ENCODE data around the gene KCNG4.

KCNG4 gene

GRCh38 chr16:84209989-84210388 is 29.8 kb downstream of the KCNG4 start:
- Histone ChIP-seq H4K20me1 (ENCODE audit: insufficient read depth, low read length, poor library complexity, severe bottlenecking) (no peaks in the 10 kb centered on the region), H3K27me3 (ENCODE audit: insufficient read depth, low read length, poor library complexity, severe bottlenecking) (no peaks in the 10 kb centered on the region), H3K36me3 (ENCODE audit: insufficient read depth, low read length) (no peaks in the 10 kb centered on the region), H3F3A (ENCODE audit: low read depth) (no peaks in the 10 kb centered on the region), H2AFZ (ENCODE audit: low read length) (no peak overlapping the region), H3K79me2 (ENCODE audit: insufficient read depth, low read length) (no peaks in the 10 kb centered on the region), H3K9me2 (replicated peaks; ENCODE audit: low read depth, low read length) (no peaks in the 10 kb centered on the region), H3K4me3 (ENCODE audit: low read length, poor library complexity, severe bottlenecking) (no peak overlapping the region), H3K4me2 (ENCODE audit: low read depth, low read length, poor library complexity, severe bottlenecking) (no peak overlapping the region), H3K9me3 (ENCODE audit: insufficient read depth, low read depth, low read length) (no peaks in the 10 kb centered on the region), H3K9ac (ENCODE audit: low read depth, low read length, poor library complexity, severe bottlenecking) (no peak overlapping the region), H3K4me1 (ENCODE audit: insufficient read depth, low read length, poor library complexity, severe bottlenecking) (no peaks in the 10 kb centered on the region)
- TF ChIP-seq EZH2phosphoT487 (IDR thresholded peaks at IDR 0.05; ENCODE audit: borderline replicate concordance) (no peak), CTCF (conservative IDR thresholded peaks at IDR 0.05; ENCODE audit: low read length) (peak; percentile 42)

- no peak overlapping the region for H3K4me3 ChIP-seq (ENCODE audit: low read length, poor library complexity, severe bottlenecking)
- H3F3A ChIP-seq (ENCODE audit: low read depth): no peaks in the 10 kb centered on the region
- no peaks in the 10 kb centered on the region for H3K4me1 ChIP-seq (ENCODE audit: insufficient read depth, low read length, poor library complexity, severe bottlenecking)
- H3K9ac ChIP-seq (ENCODE audit: low read depth, low read length, poor library complexity, severe bottlenecking): no peak overlapping the region
- no peak overlapping the region for H3K4me2 ChIP-seq (ENCODE audit: low read depth, low read length, poor library complexity, severe bottlenecking)
- no peaks in the 10 kb centered on the region for H3K79me2 ChIP-seq (ENCODE audit: insufficient read depth, low read length)
- H3K9me3 ChIP-seq (ENCODE audit: insufficient read depth, low read depth, low read length): no peaks in the 10 kb centered on the region
- no peak overlapping the region for H2AFZ ChIP-seq (ENCODE audit: low read length)
- no peaks in the 10 kb centered on the region for H3K36me3 ChIP-seq (ENCODE audit: insufficient read depth, low read length)
- no peaks in the 10 kb centered on the region for H3K27me3 ChIP-seq (ENCODE audit: insufficient read depth, low read length, poor library complexity, severe bottlenecking)
- no peaks in the 10 kb centered on the region for H4K20me1 ChIP-seq (ENCODE audit: insufficient read depth, low read length, poor library complexity, severe bottlenecking)
- no peaks in the 10 kb centered on the region for H3K9me2 ChIP-seq (replicated peaks; ENCODE audit: low read depth, low read length)
- TF ChIP-seq EZH2phosphoT487 (IDR thresholded peaks at IDR 0.05; ENCODE audit: borderline replicate concordance): no peak
- TF ChIP-seq CTCF (conservative IDR thresholded peaks at IDR 0.05; ENCODE audit: low read length): no peak
These were observed 31.9 kb downstream of the KCNG4 start for GRCh38 chr16:84207879-84208278.

GRCh38 chr16:84207251-84207650 is 32.6 kb downstream of the KCNG4 start:
- Histone ChIP-seq H3K4me3 (ENCODE audit: low read length, poor library complexity, severe bottlenecking) (no peak overlapping the region), H3K4me1 (ENCODE audit: insufficient read depth, low read length, poor library complexity, severe bottlenecking) (no peaks in the 10 kb centered on the region), H3K27me3 (ENCODE audit: insufficient read depth, low read length, poor library complexity, severe bottlenecking) (no peaks in the 10 kb centered on the region), H3K4me2 (ENCODE audit: low read depth, low read length, poor library complexity, severe bottlenecking) (no peak overlapping the region), H3K9ac (ENCODE audit: low read depth, low read length, poor library complexity, severe bottlenecking) (no peak overlapping the region), H2AFZ (ENCODE audit: low read length) (no peak overlapping the region), H3K79me2 (ENCODE audit: insufficient read depth, low read length) (no peaks in the 10 kb centered on the region), H3F3A (ENCODE audit: low read depth) (no peaks in the 10 kb centered on the region), H4K20me1 (ENCODE audit: insufficient read depth, low read length, poor library complexity, severe bottlenecking) (no peaks in the 10 kb centered on the region), H3K36me3 (ENCODE audit: insufficient read depth, low read length) (no peaks in the 10 kb centered on the region), H3K9me3 (ENCODE audit: insufficient read depth, low read depth, low read length) (no peaks in the 10 kb centered on the region), H3K9me2 (replicated peaks; ENCODE audit: low read depth, low read length) (no peaks in the 10 kb centered on the region)
- TF ChIP-seq CTCF (conservative IDR thresholded peaks at IDR 0.05; ENCODE audit: low read length): no peak
- TF ChIP-seq EZH2phosphoT487 (IDR thresholded peaks at IDR 0.05; ENCODE audit: borderline replicate concordance): no peak

All from Loucy (cell line).